DOHH2 (cell line): ENCODE measurements around the gene TLX2.

Source experiments
- EZH2phosphoT487 ChIP-seq: fragments of 200-600 bp; sonication (generic); IDR thresholded peaks from 2 replicates; pipeline ENCODE4 v1.6.1; 2017; ENCODE audit warnings: borderline replicate concordance, mild to moderate bottlenecking, antibody characterized with exemption, low read length, moderate library complexity, mixed read lengths
- TF ChIP-seq, protein P1 (sequence below): fragments of 200-600 bp; sonication (generic); IDR thresholded peaks from one replicate; pipeline ENCODE4 v1.5.1; 2014; ENCODE audit warnings: antibody characterized with exemption, mild to moderate bottlenecking, low read depth, low read length; ENCODE audit not compliant: poor library complexity, severe bottlenecking

DNA sequence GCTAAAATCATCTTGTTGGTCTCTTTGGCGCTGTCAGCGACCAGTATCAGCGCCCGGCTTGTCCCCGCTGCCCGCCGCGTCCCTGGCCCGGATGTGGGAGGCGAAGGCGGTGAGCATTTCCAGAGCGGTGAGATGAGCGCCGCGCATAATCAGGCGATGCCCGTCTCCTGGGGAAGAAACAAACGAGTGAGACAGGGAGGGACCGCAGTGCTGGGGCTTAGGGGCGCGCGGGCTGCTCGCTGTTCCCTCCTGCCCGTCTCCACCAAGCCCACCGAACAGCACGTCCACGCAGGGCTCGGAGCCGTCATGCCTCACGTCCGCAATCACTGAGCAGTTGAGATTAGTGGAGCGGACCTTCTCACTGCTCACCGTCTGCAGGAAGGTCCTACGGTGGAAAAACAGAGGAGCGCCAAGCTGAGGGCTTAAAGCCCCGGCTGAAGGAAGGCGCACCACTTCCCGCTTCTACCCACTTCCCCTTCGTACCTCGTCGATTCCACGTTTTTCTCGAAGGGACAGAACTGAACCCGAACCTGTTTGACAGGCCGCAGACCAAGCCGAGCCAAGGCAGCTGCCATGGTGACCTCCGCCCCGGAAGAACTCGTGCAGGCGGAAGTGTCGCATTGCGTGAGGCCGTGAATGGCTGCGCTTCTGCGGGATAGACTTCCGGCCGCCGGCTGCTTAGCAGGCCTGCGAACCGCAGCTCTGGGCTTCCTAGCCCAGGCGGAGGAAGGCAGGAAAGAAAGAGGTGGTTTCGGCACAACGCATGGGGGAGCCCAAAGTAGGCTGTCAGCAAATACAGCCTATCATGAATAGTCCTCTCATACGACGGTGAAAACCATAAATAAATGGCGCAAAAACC lies 41.9 kb upstream of the TLX2 start, which contains the start of gene MRPL53:
- TF ChIP-seq, protein P1, sequence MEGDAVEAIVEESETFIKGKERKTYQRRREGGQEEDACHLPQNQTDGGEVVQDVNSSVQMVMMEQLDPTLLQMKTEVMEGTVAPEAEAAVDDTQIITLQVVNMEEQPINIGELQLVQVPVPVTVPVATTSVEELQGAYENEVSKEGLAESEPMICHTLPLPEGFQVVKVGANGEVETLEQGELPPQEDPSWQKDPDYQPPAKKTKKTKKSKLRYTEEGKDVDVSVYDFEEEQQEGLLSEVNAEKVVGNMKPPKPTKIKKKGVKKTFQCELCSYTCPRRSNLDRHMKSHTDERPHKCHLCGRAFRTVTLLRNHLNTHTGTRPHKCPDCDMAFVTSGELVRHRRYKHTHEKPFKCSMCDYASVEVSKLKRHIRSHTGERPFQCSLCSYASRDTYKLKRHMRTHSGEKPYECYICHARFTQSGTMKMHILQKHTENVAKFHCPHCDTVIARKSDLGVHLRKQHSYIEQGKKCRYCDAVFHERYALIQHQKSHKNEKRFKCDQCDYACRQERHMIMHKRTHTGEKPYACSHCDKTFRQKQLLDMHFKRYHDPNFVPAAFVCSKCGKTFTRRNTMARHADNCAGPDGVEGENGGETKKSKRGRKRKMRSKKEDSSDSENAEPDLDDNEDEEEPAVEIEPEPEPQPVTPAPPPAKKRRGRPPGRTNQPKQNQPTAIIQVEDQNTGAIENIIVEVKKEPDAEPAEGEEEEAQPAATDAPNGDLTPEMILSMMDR: no peak
- no peak for TF ChIP-seq EZH2phosphoT487
